GM19043 (cell line): Measurements from ENCODE around the gene LYST.
"Not testable (repeated sequence)": the region's sequence is repeated elsewhere in the genome, so short reads cannot be mapped to it uniquely, and the experiment has no call there.

Experiments used
- ATAC-seq: cut with Tn5 transposase; IDR thresholded peaks from one replicate; pipeline ENCODE4 v1.9.1; 2021; ENCODE audit warnings: low read depth; ENCODE audit not compliant: unreplicated experiment

The LYST gene

DNA sequence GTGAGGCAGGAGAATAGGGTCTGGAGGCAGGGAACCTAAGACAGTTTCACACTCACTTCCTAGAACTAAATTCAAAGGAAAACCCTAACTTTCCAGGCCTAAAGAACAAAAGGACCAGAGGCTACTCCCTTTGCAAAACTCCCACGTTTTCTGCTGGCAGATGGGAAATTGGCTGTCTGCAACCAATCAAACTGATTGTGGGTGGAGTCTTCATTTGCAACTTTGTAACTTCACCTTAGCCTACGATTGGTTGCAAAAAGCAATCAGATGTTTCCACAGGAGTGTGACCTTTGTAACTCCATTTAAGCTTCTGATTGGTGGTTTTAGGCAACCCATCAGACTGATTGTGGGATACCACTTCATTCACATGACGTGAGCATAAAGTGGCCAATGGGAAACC, 197.4 kb downstream of the LYST start:
- ATAC-seq: no peak

DNA sequence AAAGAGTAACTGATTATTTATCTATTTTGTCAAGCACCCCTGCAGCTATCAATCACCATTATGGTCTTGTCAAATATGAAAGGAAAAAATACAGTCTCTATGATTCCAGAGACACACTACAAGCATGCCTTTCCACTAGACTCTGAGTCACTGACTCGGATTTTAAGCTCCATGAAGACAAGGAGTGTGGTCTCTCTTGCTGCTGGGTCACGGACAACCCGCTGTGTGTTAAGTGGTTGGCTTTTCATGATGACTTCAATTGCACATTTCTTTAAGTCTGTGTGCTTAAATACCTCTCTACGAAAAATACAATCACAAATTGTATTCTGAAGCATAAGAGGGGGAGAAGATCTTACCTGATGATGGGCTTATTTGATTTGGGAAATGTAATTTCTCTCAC, 203.1 kb downstream of the LYST start:
- no peak for ATAC-seq

- ATAC-seq: no peak
Measured at GRCh38 chr1:235661568-235661967, 205.1 kb downstream of the LYST start.

DNA sequence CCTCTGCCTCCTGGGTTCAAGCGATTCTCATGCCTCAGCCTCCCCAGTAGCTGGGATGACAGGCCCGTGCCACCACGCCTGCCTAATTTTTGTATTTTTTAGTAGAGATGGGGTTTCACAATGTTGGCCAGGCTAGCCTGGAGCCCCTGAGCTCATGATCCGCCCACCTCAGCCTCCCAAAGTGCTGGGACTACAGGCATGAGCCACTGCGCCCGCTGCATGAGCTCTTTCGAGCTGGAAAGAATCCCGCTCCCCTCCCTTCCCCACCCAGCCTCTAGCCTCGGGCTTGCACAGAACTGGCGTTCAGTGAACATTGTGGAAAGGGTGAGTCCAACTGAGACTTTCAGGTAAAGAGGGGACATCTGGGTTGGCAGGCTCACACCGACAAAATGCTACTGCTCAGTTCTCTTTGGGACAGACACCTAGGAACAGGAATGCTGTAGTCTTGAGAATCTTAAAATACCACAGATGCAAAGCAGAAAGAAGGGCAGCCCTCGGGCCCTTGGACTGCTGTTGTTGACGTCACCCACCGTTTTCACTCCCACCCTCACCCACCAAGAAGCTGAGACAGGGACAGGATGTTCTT, 207.4 kb downstream of the LYST start:
- ATAC-seq: no peak

- no peak for ATAC-seq
Measured at GRCh38 chr1:235657747-235658526, 208.8 kb downstream of the LYST start.

GRCh38 chr1:235657269-235657668, 209.4 kb downstream of the LYST start:
- no peak for ATAC-seq

DNA sequence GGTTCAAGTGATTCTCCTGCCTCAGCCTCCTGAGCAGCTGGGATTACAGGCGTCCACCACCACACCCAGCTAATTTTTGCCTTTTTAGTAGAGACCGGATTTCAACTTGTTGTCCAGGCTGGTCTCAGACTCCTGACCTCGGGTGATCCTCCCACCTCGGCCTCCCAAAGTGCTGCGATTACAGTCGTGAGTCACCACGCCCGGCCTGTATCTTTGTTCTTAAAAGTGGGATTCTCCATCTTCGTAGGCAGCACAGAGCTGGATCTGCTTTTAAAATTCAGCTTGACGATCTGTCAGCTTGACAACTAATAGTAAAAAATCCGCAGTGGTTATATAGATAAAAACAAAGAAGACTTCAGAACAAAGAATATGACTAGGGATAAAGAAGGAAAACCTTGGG, 214.3 kb downstream of the LYST start:
- ATAC-seq: no peak

GRCh38 chr1:235651170-235651806, 215.4 kb downstream of the LYST start:
- no peak for ATAC-seq

GRCh38 chr1:235650341-235651169, 216.2 kb downstream of the LYST start:
- ATAC-seq: no peak

GRCh38 chr1:235649368-235650163, 217.1 kb downstream of the LYST start, which contains the start of gene GNG4:
GNG4 (minus strand) TSS chr1:235649784; CDS start chr1:235583838, 65,946 bp downstream.
- ATAC-seq: no peak

- ATAC-seq: no peak
Measured at GRCh38 chr1:235648954-235649367, 217.7 kb downstream of the LYST start.

GRCh38 chr1:235648407-235648907, 218.2 kb downstream of the LYST start:
- ATAC-seq: no peak

DNA sequence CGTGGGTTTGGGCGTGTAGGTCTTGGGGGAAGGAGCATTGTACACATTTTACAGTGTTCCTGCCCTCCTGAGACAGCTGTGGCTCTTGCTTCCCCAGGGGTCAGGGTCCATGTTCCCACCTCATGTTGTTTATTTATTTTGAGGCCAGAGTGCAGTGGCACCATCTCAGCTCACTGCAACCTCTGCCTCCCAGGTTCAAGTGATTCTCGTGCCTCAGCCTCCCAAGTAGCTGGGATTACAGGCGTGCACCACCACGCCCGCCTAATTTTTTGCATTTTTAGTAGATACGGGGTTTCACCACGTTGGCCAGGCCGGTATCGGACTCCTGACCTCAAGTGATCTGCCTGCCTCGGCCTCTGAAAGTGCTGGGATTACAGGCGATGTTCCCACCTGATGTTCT, 219.2 kb downstream of the LYST start:
- ATAC-seq: not testable (repeated sequence)

DNA sequence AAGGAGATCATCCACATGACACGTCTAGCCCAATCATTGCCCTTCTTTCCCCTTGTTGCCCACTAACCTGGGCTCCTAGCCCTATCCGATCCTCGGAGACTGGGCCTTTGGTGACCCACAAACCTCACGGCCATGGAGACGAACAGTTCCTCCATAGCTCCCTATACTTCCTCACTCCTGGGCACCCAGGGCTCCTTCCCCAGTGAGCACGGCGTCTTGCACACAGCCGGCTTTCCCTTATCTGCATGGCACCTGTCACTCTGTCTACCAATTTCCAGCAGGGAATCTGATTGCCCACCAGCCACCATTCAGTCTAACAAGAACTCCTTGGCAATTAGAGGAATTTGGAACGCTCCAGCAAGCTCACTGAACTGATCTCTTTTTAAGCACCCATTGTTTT, 220.2 kb downstream of the LYST start:
- ATAC-seq: no peak

- no peak for ATAC-seq
Measured at GRCh38 chr1:235644693-235645305, 221.9 kb downstream of the LYST start.

- ATAC-seq: no peak
Measured at GRCh38 chr1:235643837-235644692, 222.6 kb downstream of the LYST start.

DNA sequence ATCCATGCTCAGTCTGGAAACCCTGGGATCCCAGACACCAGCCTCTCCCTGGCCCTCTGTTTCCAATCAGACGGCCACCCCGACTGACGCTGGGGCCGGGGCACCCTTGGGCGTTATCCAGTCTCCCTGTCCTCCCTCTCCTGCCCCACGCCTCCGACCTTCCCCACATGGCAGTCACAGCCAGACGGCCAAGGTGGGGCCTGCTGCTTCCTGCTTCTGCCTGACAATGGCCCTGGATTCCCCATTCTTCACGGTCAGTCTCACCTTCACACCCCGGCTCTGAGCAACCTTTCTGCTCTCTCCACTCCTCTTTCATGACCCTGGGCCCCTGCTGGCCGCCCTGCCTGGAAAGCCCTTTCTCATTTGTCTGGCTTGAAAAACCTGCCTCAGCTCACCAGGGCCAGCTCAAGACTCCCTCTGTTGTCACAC, 223.7 kb downstream of the LYST start:
- no peak for ATAC-seq
